Astrocyte of the spinal cord (primary cell): ENCODE data around the gene CSNK2B.

Source experiments
- DNase-seq: peaks from one replicate; pipeline ENCODE4 v3.0.0; 2011; ENCODE audit warnings: low read depth, low spot score
- H3K4me3 ChIP-seq: 2 replicates; pipeline ENCODE4 v1.5.1; 2011; ENCODE audit warnings: low read depth, mild to moderate bottlenecking, low read length, moderate library complexity
- in situ Hi-C: cut with HindIII; loops from 2 replicates; pipeline ENCODE4 v1.10.0; 2017; ENCODE audit warnings: low sequenced_read_pairs
- TF ChIP-seq, protein P1 (sequence below): IDR thresholded peaks from 2 replicates; pipeline ENCODE4 v1.5.1; 2012; ENCODE audit warnings: low read depth, mild to moderate bottlenecking, low read length, inconsistent platforms

The CSNK2B gene

DNA sequence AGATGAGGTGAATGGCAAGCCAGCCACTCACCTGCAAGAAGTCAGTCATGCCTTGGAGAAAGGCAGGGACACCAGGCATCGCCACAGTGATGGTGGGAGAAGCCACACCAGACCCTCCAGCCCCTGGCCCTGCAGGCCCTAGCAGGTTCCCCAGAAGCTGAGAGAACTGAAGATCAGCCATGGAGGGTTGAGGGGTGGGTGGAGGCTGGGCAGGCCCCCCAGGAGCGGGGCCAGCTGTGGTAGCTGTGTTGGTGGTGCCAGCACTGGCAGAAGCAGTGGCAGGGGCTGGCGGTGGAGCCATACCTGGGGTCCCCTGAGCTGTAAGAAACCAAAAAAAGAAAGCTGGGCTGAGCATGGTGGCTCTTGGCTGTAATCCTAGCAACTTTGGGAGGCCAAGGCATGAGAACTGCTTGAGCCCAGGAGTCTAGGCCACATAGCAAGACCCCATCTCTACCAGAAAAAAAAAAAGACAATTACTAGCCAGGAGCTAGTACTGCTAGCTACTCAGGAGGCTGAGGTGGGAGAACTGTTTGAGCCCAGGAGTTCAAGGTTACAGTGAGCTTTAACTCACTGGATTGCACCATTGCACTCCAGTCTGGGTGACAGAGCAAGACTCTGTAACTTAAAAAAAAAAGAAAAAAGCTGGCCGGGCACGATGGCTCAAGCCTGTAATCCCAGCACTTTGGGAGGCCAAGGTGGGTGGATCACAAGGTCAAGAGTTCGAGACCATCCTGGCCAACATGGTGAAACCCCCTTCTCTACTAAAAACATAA lies 22.9 kb upstream of the CSNK2B start:
- DNase-seq: no peak
- in situ Hi-C loops: no loop called here

DNA sequence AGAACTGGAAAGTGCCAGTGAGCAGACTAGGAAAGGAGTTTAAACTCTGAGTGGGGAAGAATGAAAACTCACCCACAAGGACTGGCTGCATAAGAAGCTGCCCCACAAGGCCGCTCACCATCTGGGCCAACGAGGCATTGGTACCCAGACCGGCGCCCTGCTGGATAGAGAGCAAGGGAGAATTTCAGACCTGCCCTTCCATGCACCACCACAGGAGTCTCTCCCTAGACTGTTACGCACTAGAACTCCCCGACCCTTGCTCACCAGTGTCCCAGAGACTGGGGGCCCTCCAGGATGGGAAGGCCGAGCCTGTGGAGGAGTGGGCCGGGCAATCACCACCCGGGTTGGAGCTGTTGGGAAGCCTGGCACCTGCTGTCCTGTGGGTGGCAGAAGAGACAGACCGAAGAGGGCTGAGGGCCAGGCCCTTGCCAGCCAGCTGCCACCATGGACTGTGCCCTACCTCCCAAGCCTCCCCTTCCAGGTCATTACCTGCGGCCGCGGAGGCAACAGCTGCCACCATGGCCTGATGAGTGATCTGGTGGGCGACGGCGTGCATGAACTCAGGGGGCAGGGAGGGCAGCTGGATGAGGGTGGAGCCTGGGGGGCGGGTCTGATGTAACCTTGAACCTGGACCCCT lies 21.9 kb upstream of the CSNK2B start:
- TF ChIP-seq, protein P1, sequence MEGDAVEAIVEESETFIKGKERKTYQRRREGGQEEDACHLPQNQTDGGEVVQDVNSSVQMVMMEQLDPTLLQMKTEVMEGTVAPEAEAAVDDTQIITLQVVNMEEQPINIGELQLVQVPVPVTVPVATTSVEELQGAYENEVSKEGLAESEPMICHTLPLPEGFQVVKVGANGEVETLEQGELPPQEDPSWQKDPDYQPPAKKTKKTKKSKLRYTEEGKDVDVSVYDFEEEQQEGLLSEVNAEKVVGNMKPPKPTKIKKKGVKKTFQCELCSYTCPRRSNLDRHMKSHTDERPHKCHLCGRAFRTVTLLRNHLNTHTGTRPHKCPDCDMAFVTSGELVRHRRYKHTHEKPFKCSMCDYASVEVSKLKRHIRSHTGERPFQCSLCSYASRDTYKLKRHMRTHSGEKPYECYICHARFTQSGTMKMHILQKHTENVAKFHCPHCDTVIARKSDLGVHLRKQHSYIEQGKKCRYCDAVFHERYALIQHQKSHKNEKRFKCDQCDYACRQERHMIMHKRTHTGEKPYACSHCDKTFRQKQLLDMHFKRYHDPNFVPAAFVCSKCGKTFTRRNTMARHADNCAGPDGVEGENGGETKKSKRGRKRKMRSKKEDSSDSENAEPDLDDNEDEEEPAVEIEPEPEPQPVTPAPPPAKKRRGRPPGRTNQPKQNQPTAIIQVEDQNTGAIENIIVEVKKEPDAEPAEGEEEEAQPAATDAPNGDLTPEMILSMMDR: no peak
- in situ Hi-C loops: no loop called here
- DNase-seq: no peak
- no peak overlapping the region for H3K4me3 ChIP-seq

More for the DNA sequence above, 22.9 kb upstream of the CSNK2B start:
- no peak overlapping the region for H3K4me3 ChIP-seq
- TF ChIP-seq, protein P1: no peak

DNA sequence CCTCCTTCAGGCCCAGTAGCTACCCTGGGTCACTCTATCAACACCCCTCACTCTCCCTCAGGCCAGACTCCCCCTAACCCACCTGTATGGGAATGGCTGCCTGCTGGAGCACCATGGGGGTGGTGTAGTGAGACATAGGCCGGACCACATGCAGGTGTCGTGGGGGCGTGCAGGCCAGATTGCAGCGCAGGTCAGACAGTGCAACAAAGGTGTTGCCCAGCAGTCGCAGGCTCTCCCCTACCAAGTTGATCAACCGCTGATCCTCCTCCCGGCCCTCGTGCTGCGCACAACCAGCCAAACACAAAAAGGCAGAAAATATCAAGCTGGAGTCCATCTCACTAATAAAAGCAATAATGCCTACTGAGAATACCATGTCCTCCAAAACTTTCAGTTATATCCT lies 20.6 kb upstream of the CSNK2B start:
- TF ChIP-seq, protein P1: no peak
- DNase-seq: no peak
- H3K4me3 ChIP-seq: no peak overlapping the region
- in situ Hi-C loops: no loop called here

DNA sequence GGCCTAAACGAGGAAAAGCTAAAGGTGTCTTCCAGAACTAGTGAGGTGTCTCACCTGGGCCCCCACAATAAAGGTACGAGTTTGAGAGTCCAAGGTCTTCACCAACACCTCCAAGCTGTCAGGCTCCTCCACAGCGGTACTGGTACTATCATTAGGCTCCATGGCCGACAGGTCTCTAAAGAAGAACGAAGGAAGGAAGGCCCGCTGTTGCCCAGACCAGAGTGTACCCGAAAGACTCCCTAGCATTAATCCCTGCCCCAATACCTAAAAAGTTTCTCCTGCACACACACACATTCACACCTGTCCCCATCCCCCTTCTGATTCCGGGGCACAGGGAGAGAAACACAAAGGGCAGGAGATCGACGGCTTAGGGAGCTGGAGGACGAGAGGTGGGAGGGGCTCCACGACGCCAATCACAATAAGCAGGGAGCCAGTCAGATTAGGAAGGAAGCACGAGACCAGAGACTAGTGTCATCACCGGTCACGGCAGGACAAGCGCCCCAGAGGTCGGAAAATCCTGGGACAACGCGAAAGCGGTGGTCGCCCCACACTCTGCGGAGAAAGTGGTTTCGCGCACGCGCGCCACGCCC lies 14.2 kb upstream of the CSNK2B start:
- no peak for DNase-seq
- in situ Hi-C loops: no loop called here
- H3K4me3 ChIP-seq: peak overlapping the region; percentile 93
- TF ChIP-seq, protein P1: no peak

DNA sequence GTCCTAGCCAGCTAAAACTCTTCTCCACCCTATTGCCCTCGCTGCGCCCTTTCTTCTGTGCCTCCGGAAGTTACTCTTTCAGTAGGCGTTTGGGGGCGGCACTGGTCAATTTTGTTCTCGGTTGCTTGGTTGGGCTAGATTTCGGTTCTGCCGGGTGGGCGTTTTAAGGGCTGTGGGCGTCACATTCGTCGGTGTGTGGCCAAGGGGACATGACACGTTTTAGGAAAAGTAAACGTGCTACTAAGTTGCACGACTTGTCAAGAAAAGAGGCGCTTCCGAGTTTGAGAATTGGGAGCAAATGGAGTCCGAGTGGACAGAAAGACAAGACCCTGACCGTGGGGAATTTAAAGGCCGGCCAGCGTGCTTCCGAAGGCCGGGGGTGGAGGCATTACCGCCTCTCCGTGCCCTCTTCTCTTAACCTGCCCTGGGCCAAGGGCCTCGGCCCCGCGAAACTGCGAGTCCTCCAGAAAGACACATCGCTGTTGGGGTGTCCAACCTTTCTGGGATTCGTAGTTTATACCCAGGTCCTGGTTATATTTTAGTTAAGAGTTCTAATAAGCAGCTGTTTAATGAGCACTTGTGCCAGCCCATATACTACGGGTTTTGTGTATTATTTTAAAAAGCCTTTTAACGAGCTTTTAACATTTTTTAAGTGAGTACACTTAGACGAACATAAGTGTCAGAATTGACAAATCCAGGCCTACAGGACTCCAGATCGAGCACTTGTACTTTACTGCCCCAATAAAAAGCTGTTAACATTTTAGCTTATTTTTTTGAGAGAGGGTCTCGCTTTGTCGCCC lies 12.8 kb upstream of the CSNK2B start:
- in situ Hi-C loops: no loop called here
- TF ChIP-seq, protein P1: no peak
- DNase-seq: no peak
- peak overlapping the region; percentile 93 for H3K4me3 ChIP-seq
